ENCODE results near the gene ODAD2.

Gene ODAD2

DNA sequence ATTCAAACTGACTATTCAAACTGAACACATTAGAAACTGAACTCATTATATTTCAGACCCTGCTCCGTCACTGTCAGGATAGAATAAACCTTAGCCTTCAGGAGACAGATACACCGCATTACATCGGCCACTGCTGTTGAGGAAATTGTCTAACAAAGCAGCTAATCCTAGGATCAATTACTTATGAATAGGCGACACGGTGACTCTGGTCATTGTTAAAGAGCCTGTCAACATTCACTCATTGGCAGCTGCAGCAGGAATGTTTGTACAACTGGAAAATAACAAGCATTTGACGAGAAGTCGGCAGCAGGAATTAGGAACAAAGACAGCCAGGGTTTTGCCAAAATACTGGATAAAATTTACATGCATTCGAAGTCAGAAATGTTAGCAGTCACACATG, 141.3 kb downstream of the ODAD2 start:
- DNase-seq (ENCODE audit: low spot score) (no peak), FAIRE-seq (no peak)

GRCh38 chr10:27844223-27844622, 154.7 kb downstream of the ODAD2 start:
- FAIRE-seq, result no peak
- DNase-seq (ENCODE audit: low spot score), result no peak

DNA sequence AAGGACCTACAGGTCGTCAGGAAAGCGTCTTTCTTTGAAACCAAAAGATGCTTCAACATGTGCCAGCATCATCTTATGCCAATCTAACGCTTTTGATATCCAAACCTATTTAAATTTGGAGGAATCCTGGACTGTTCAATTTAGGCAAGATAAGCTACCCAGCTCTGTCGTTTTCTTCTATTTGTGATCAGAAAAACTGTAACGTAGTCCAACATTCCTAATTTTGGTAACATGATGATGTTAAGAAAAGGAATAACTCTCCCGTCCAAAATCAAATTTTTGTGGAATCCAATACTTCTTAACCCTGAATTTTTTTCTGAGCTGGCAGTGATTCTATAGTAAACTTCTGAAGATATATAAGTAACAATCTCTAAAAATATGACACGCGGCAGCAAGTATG, 160.0 kb downstream of the ODAD2 start:
- FAIRE-seq, result no peak
- DNase-seq (ENCODE audit: low spot score), result no peak

- no peak for FAIRE-seq
These were observed 160.5 kb downstream of the ODAD2 start for GRCh38 chr10:27838361-27838760.

DNA sequence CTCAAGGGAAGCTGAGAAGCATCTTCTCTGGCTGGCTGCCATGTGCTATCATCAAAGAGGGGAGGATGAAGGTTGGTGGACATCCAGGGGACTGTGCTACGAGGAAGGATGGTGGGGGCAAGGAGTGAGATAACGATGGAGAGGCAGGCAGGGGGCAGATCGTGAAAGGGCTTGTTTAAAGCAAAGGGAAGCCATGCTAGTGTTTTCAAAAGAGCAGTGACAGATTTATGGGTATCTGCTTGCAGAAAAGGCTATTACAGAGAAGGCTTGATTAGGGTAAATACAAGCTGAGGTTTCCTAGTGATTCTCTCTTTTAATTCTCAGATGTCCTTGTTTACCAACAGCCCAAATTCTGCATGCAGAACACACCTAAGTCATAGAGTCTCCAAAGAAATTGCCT, 164.4 kb downstream of the ODAD2 start:
- FAIRE-seq (no peak), DNase-seq (ENCODE audit: low spot score) (no peak)

More at GRCh38 chr10:27838361-27838760, 160.5 kb downstream of the ODAD2 start:
- no peak for DNase-seq (ENCODE audit: low spot score)

GRCh38 chr10:27833792-27834191, 165.1 kb downstream of the ODAD2 start:
- no peak for FAIRE-seq

GRCh38 chr10:27832826-27833225, 166.1 kb downstream of the ODAD2 start:
- FAIRE-seq, result no peak

More at GRCh38 chr10:27833792-27834191, 165.1 kb downstream of the ODAD2 start:
- no peak for DNase-seq (ENCODE audit: low spot score)

GRCh38 chr10:27826369-27826768, 172.5 kb downstream of the ODAD2 start:
- DNase-seq (ENCODE audit: low spot score) (no peak), FAIRE-seq (no peak)

More at GRCh38 chr10:27832826-27833225, 166.1 kb downstream of the ODAD2 start:
- no peak for DNase-seq (ENCODE audit: low spot score)

DNA sequence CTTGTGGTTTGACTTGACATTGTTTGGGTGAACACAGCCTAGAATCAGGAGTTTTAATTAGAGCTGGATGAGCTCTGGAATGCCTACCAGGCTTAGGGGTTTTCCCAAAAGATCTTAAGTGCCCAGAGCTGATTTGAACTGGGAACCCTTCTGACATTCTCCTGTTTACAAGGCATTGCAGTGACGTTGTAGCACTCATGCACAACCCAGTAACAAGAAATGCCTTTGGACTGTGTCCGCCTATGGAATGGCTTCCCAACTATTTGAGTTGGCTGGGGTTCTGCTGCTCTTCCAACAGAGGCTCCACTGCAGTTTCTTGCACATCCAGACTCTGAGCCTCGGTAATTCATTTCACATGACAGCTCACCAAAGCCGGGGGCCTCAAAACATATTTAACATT, 176.6 kb downstream of the ODAD2 start:
- FAIRE-seq (no peak), DNase-seq (ENCODE audit: low spot score) (no peak)

DNA sequence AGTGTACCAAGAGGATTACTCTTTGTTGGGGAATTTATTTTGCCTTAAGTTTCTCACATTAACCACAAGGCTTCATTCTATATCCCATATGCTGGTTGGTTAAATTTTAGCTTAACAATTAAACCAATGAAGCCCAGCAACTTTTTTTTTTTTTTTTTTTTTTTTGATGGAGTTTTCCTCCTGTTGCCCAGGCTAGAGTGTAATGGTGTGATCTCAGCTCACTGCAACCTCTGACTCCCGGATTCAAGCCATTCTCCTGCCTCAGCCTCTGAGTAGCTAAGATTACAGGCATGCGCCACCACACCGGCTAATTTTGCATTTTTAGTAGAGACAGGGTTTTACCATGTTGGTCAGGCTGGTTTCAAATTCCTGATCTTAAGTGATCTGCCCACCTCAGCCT, 178.2 kb downstream of the ODAD2 start:
- FAIRE-seq (no peak), DNase-seq (ENCODE audit: low spot score) (no peak)

GRCh38 chr10:27819781-27820531, 178.9 kb downstream of the ODAD2 start:
- no peak for DNase-seq (ENCODE audit: low spot score)
- no peak for FAIRE-seq

DNA sequence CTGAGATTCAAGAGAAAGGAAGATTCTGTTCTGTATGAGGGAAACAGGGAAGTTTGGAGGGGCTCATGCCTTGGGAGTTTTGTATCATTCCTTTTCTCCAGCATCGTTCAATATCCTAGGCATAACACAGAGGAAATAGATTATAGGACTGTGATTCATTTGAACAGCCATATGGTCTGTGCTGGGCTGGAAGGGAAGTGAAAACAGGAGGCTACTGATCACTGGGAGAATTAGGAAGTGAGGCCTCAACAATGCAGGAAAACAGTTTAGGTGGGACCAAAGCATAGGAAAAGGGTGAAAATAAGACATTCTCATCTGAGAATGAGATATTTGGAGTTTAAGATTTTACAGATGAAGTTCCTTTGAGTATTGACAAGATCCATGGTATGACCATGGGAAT, 182.6 kb downstream of the ODAD2 start:
- DNase-seq (ENCODE audit: low spot score) (no peak), FAIRE-seq (no peak)

GRCh38 chr10:27815846-27816245, 183.0 kb downstream of the ODAD2 start:
- DNase-seq (ENCODE audit: low spot score), result no peak

GRCh38 chr10:27815261-27815660, 183.6 kb downstream of the ODAD2 start:
- DNase-seq (ENCODE audit: low spot score) (no peak), FAIRE-seq (no peak)

More at GRCh38 chr10:27815846-27816245, 183.0 kb downstream of the ODAD2 start:
- no peak for FAIRE-seq

- no peak for DNase-seq (ENCODE audit: low spot score)
- FAIRE-seq, result no peak
These were observed 193.7 kb downstream of the ODAD2 start for GRCh38 chr10:27805180-27805579.

GRCh38 chr10:27804136-27804535, 194.7 kb downstream of the ODAD2 start:
- FAIRE-seq (no peak), DNase-seq (ENCODE audit: low spot score) (no peak)

DNA sequence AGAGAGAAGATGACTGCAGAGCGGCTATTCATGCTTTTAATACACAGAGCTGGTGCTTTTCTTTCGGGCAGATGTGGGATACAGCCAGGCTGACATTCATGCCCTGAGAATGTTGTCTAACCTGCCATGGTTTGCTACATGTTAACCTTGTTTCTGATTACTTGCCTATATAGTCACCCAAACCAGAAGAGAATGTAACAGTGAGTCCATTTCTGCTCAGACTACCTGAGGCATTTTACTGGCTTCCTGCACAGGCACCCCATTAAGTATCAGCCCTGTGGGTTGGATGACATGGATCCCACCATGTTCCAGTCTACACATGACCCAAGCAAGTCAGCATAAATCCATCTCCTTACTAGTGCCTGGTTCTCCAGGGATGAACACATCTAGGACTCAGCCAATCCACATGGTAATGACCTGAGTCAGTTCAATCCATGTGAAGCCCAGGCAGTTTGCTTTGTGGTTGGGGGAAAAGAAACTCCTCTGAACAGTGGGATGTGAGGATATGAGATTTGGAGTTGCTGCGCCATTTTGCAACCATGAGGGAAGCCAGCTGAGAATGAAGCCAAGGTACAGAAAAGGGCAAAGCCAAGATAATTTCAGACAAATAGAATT, 197.6 kb downstream of the ODAD2 start:
- FAIRE-seq, result no peak
- no peak for DNase-seq (ENCODE audit: low spot score)

DNA sequence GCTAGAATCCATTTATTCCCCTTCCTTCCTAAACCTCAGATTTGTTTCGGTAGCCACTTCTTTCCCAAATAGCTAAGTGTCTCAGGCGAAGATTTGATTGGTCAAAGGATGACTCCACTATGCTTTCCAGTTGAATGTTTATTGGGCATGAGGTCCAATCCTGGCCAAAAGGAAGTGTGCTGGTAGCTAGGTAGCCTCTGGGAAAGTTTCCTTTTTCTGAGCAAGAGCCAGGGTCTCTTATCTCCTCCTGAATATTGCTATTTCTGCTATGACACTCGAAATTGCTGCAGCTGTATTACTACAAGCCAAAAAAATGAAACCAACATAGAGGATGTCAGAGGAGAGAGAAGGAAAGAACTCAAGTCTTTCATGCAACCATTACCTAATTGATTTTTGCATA, 199.8 kb downstream of the ODAD2 start:
- DNase-seq (ENCODE audit: low spot score) (no peak), FAIRE-seq (no peak)

DNA sequence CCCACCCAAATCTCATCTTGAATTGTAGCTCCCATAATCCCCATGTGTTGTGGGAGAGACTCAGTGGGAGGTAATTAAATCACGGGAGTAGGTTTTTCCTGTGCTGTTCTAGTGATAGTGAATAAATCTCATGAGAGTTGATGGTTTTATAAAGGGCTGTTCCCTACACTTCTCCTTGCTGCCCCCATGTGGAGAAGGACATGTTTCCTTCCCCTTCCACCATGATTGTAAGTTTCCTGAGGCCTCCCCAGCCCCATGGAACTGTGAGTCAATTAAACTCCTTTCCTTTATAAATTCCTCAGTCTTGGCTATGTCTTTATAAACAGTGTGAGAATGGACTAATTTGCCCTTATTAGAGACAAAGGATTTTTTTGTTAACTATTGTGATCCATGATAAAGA, 204.7 kb downstream of the ODAD2 start:
- FAIRE-seq (no peak), DNase-seq (ENCODE audit: low spot score) (no peak)

DNA sequence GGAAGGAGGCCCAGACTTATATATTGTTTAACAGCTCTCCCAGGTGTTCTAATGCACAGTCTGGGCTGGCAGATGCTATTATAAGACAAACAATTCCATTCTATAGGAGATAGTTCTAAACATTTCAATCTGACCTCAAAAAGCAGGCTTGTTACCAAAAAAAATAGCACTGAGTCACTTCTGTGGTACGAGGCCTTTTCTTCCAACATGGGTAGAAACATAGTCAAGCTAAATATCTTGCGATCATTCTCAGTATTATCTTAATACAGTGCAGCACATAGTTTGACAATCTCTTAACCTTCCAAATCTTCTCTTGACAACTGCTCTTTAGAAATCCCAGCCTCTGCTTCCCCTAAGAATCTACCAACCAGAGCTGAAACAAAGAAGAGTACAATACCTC, 206.7 kb downstream of the ODAD2 start:
- FAIRE-seq (no peak), DNase-seq (ENCODE audit: low spot score) (no peak)

DNA sequence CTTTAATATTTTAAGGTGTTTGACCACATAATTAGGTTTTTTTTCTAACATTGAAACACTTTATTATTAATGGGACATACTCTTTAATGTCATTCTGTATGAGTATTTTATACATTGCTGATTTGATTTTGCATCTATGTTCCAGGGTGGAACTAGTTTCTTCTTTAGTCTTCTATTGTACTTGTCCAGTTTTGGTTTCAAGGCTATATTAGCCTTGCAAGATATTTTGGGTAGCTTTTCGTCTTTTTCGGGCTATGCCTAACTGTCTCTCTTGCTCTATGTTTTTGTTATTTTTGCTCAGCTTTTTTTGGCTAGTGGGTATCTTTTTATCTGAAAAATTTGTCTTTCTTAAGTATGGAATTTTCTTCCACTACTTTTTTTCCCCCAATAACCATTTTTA, 214.6 kb downstream of the ODAD2 start:
- no peak for DNase-seq (ENCODE audit: low spot score)
- FAIRE-seq, result no peak

GRCh38 chr10:27783660-27784059, 215.2 kb downstream of the ODAD2 start:
- FAIRE-seq, result no peak

DNA sequence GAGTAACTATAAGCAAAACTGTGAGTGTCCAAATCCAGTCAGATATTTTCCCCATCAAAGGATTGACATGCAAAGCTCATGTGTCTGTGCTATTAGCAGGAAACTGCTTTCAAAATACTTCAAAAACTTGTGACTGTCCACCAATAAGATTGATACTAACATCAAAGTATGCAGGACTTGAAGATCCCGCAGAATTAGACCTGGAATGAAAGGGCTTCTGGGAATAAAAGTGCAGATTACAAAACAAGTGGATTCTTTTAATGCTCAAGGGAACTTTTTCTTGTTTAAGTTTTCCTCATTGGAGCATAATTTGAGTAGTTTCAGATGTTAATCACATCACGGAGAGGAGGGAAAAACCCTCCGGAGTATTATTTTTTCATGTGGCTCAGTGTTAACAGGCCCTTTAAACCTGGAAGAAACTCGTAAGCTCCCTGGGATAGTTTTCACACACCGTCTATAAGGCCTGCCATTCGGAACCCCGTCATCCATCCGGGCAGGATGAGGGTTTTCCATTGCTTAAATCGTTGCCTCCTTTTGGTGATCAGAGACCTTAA, 219.3 kb downstream of the ODAD2 start:
- DNase-seq (ENCODE audit: low spot score) (no peak), FAIRE-seq (no peak)

More at GRCh38 chr10:27783660-27784059, 215.2 kb downstream of the ODAD2 start:
- DNase-seq (ENCODE audit: low spot score), result peak; percentile 61
